Osteocyte (in vitro differentiated cells): Measurements from ENCODE around the gene OSBPL3. TPM values are rescaled to one million over a fixed set of nuclear protein-coding genes. Genes with fewer than 3 reads are reported as not detected.

Experiments
- DNase-seq: peaks from one replicate; pipeline ENCODE4 v3.0.0; 2021; ENCODE audit warnings: mixed read lengths; ENCODE audit not compliant: unreplicated experiment; ENCODE audit errors: extremely low spot score
- H3K27ac Mint-ChIP-seq: one replicate; pipeline ENCODE4 v1.8.0; 2021; ENCODE audit warnings: mild to moderate bottlenecking, mixed read lengths; ENCODE audit not compliant: unreplicated experiment
- H3K27me3 Mint-ChIP-seq: one replicate; pipeline ENCODE4 v1.8.0; 2021; ENCODE audit warnings: mixed read lengths; ENCODE audit not compliant: unreplicated experiment
- H3K36me3 Mint-ChIP-seq: one replicate; pipeline ENCODE4 v1.8.0; 2021; ENCODE audit warnings: mixed read lengths; ENCODE audit not compliant: unreplicated experiment
- H3K4me1 Mint-ChIP-seq: one replicate; pipeline ENCODE4 v1.8.0; 2021; ENCODE audit warnings: mixed read lengths; ENCODE audit not compliant: unreplicated experiment
- H3K4me3 Mint-ChIP-seq: one replicate; pipeline ENCODE4 v1.8.0; 2021; ENCODE audit warnings: mild to moderate bottlenecking, moderate library complexity, mixed read lengths; ENCODE audit not compliant: unreplicated experiment
- H3K9me3 Mint-ChIP-seq: one replicate; pipeline ENCODE4 v1.8.0; 2021; ENCODE audit warnings: mixed read lengths; ENCODE audit not compliant: unreplicated experiment
- CTCF ChIP-seq: fragments of 200-600 bp; sonication (generic); IDR thresholded peaks from 2 replicates; pipeline ENCODE4 v1.5.0; 2021; ENCODE audit warnings: antibody characterized with exemption, mild to moderate bottlenecking, moderate library complexity
- long read RNA-seq: library from polyadenylated mRNA; unstranded; transcript quantifications from one replicate; pipeline ENCODE4 v2.0.0, GENCODE V29; 2021
- total RNA-seq: library from RNA; stranded (reverse); gene quantifications from 2 replicates; pipeline ENCODE4 v1.2.1, GENCODE V29; 2021

The OSBPL3 gene
- 7.7 and 8.0 TPM in 2 replicates for total RNA-seq
- long read RNA-seq, full-length matches to known transcripts = 9 of 28 reads
- long read RNA-seq, partial matches to known transcripts = 2 of 28 reads
- long read RNA-seq, other reads (novel, unspliced or antisense) = 17 of 28 reads

GRCh38 chr7:24979863-24980533 lies at the start of gene OSBPL3:
OSBPL3 (minus strand) TSS chr7:24980178; CDS start chr7:24892472, 87,706 bp downstream.
- Mint-ChIP-seq H3K36me3 (no peaks in the 10 kb centered on the region), H3K9me3 (no peaks in the 10 kb centered on the region), H3K27me3 (peaks cover 5% of the 10 kb centered on the region), H3K4me3 (peak within 1 kb of the TSS; percentile 91), H3K27ac (peak within 1 kb of the TSS; percentile 95), H3K4me1 (peaks cover 33% of the 10 kb centered on the region)
- peak; percentile 97 for DNase-seq
- no peak for TF ChIP-seq CTCF

- Mint-ChIP-seq H3K27me3 (no peaks in the 10 kb centered on the region), H3K27ac (no peak overlapping the region), H3K9me3 (peaks cover 8% of the 10 kb centered on the region), H3K36me3 (no peaks in the 10 kb centered on the region), H3K4me1 (peaks cover 15% of the 10 kb centered on the region), H3K4me3 (no peak overlapping the region)
- no peak for TF ChIP-seq CTCF
- no peak for DNase-seq
These were observed 49.1 kb upstream of the OSBPL3 start for GRCh38 chr7:25029075-25029474.

- TF ChIP-seq CTCF = no peak
- Mint-ChIP-seq H3K36me3 (no peaks in the 10 kb centered on the region), H3K27me3 (no peaks in the 10 kb centered on the region), H3K9me3 (peaks cover 8% of the 10 kb centered on the region), H3K4me1 (peaks cover 15% of the 10 kb centered on the region), H3K27ac (no peak overlapping the region), H3K4me3 (no peak overlapping the region)
- DNase-seq = no peak
These were observed 48.5 kb upstream of the OSBPL3 start for GRCh38 chr7:25028370-25029021.

GRCh38 chr7:25026156-25026555 lies 46.2 kb upstream of the OSBPL3 start:
- DNase-seq = no peak
- Mint-ChIP-seq H3K4me1 (peaks cover 15% of the 10 kb centered on the region), H3K36me3 (no peaks in the 10 kb centered on the region), H3K27me3 (no peaks in the 10 kb centered on the region), H3K4me3 (no peak overlapping the region), H3K9me3 (peaks cover 8% of the 10 kb centered on the region), H3K27ac (no peak overlapping the region)
- no peak for TF ChIP-seq CTCF

- peaks cover 8% of the 10 kb centered on the region for H3K9me3 Mint-ChIP-seq
- no peaks in the 10 kb centered on the region for H3K27me3 Mint-ChIP-seq
- no peak for TF ChIP-seq CTCF
- H3K27ac Mint-ChIP-seq = peak overlapping the region; percentile 16
- H3K4me1 Mint-ChIP-seq = peaks cover 15% of the 10 kb centered on the region
- H3K36me3 Mint-ChIP-seq = no peaks in the 10 kb centered on the region
- DNase-seq = no peak
- no peak overlapping the region for H3K4me3 Mint-ChIP-seq
These were observed 45.3 kb upstream of the OSBPL3 start for GRCh38 chr7:25025218-25025671.
